Central memory CD4-positive, alpha-beta T cell (primary cell): Measurements from ENCODE around the gene CEP131.

ENCODE experiments used
- DNase-seq: peaks from one replicate; pipeline ENCODE4 v3.0.0; 2022

CEP131 gene

GRCh38 chr17:81251094-81251708 is 28.4 kb upstream of the CEP131 start:
- DNase-seq, result no peak

- no peak for DNase-seq
Measured at GRCh38 chr17:81250286-81251093, 27.7 kb upstream of the CEP131 start.

GRCh38 chr17:81249223-81250040 is 26.7 kb upstream of the CEP131 start:
- no peak for DNase-seq

- no peak for DNase-seq
Measured at GRCh38 chr17:81248649-81249048, 25.9 kb upstream of the CEP131 start.

GRCh38 chr17:81247339-81247990 is 24.7 kb upstream of the CEP131 start:
- no peak for DNase-seq

- no peak for DNase-seq
Measured at GRCh38 chr17:81246679-81247338, 24.0 kb upstream of the CEP131 start.

GRCh38 chr17:81246343-81246670 is 23.5 kb upstream of the CEP131 start:
- DNase-seq, result no peak

GRCh38 chr17:81245665-81246342 is 23.0 kb upstream of the CEP131 start:
- no peak for DNase-seq

- DNase-seq, result no peak
Measured at GRCh38 chr17:81245024-81245664, 22.4 kb upstream of the CEP131 start.

- no peak for DNase-seq
Measured at GRCh38 chr17:81244358-81245023, 21.7 kb upstream of the CEP131 start.

- no peak for DNase-seq
Measured at GRCh38 chr17:81243333-81243664, 20.5 kb upstream of the CEP131 start.

GRCh38 chr17:81242421-81243332 is 19.9 kb upstream of the CEP131 start:
- DNase-seq, result no peak

GRCh38 chr17:81241648-81242420 is 19.1 kb upstream of the CEP131 start:
- peak; percentile 41 for DNase-seq

- DNase-seq, result no peak
Measured at GRCh38 chr17:81241203-81241602, 18.4 kb upstream of the CEP131 start.

GRCh38 chr17:81240761-81241160 is 18.0 kb upstream of the CEP131 start:
- no peak for DNase-seq

- peak; percentile 26 for DNase-seq
Measured at GRCh38 chr17:81239714-81240555, 17.2 kb upstream of the CEP131 start.

- peak; percentile 98 for DNase-seq
Measured at GRCh38 chr17:81238815-81239713, 16.3 kb upstream of the CEP131 start, which contains the start of the genes NDUFAF8 and TEPSIN. TSS of gene NDUFAF8 (plus strand) at chr17:81239318. CDS start at chr17:81239364, 46 bp downstream. TSS of gene TEPSIN (minus strand) at chr17:81239055. CDS start at chr17:81239033, 22 bp downstream.
